OCI-LY7 (cell line): ENCODE data around the gene VAT1L.

Experiments used
- EZH2phosphoT487 ChIP-seq: fragments of 200-600 bp; sonication (generic); IDR thresholded peaks from 2 replicates; pipeline ENCODE4 v1.6.1; 2018; ENCODE audit warnings: low read depth, borderline replicate concordance, mild to moderate bottlenecking, mixed run types, antibody characterized with exemption, low read length, moderate library complexity, mixed read lengths
- TF ChIP-seq, protein P1 (sequence below): fragments of 200-600 bp; sonication (generic); conservative IDR thresholded peaks from 2 replicates; pipeline ENCODE4 v1.5.1; 2014; ENCODE audit warnings: mild to moderate bottlenecking, antibody characterized with exemption, low read length, moderate library complexity, mixed read lengths

DNA sequence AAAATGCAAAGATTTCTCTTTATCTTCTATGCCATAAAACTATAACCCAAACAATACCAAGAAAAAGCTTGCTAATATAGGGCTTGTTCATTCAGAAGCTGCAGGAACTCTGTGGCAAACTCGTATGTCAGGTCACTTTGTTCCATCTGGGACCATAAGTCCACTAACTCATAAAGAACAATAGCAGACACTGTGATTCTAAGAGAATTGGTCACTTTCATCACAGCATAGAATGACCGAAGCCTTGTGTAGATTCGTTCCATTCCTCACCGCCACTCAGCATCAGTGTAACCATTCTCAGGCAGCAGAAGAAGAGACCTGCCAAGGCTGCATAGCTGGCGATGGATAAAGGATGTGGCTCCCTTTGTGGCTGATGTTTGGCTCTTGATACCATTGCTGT, 30.3 kb upstream of the VAT1L start:
- TF ChIP-seq, protein P1, sequence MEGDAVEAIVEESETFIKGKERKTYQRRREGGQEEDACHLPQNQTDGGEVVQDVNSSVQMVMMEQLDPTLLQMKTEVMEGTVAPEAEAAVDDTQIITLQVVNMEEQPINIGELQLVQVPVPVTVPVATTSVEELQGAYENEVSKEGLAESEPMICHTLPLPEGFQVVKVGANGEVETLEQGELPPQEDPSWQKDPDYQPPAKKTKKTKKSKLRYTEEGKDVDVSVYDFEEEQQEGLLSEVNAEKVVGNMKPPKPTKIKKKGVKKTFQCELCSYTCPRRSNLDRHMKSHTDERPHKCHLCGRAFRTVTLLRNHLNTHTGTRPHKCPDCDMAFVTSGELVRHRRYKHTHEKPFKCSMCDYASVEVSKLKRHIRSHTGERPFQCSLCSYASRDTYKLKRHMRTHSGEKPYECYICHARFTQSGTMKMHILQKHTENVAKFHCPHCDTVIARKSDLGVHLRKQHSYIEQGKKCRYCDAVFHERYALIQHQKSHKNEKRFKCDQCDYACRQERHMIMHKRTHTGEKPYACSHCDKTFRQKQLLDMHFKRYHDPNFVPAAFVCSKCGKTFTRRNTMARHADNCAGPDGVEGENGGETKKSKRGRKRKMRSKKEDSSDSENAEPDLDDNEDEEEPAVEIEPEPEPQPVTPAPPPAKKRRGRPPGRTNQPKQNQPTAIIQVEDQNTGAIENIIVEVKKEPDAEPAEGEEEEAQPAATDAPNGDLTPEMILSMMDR, result no peak
- TF ChIP-seq EZH2phosphoT487, result no peak
